Subcutaneous adipose tissue (tissue), 4 donors: ENCODE results near the gene FBXL4. TPM values are rescaled to one million over a fixed set of nuclear protein-coding genes. Genes with fewer than 3 reads are reported as not detected.

Experiments used
- total RNA-seq, 4 donors: library from RNA; depleted of rRNA; stranded (reverse); fragments of >200 nt; gene quantifications; one replicate each; pipeline ENCODE4 v1.1.0, GENCODE V29; 2016
- TF ChIP-seq, protein P1 (sequence below): fragments of 450-650 bp; IDR thresholded peaks from one replicate; pipeline ENCODE4 v1.5.1; 2016; ENCODE audit warnings: low read depth, mild to moderate bottlenecking, control low read depth, antibody characterized with exemption, moderate library complexity

The FBXL4 gene
- total RNA-seq, 4 donors from 2014 or later = 20.2 to 30.0 (median 24.3) TPM

GRCh38 chr6:98885330-98885729 is 62.4 kb downstream of the FBXL4 start:
- TF ChIP-seq, protein P1, sequence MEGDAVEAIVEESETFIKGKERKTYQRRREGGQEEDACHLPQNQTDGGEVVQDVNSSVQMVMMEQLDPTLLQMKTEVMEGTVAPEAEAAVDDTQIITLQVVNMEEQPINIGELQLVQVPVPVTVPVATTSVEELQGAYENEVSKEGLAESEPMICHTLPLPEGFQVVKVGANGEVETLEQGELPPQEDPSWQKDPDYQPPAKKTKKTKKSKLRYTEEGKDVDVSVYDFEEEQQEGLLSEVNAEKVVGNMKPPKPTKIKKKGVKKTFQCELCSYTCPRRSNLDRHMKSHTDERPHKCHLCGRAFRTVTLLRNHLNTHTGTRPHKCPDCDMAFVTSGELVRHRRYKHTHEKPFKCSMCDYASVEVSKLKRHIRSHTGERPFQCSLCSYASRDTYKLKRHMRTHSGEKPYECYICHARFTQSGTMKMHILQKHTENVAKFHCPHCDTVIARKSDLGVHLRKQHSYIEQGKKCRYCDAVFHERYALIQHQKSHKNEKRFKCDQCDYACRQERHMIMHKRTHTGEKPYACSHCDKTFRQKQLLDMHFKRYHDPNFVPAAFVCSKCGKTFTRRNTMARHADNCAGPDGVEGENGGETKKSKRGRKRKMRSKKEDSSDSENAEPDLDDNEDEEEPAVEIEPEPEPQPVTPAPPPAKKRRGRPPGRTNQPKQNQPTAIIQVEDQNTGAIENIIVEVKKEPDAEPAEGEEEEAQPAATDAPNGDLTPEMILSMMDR = no peak

- TF ChIP-seq, protein P1 = no peak
Measured at GRCh38 chr6:98880486-98880885, 67.3 kb downstream of the FBXL4 start.

DNA sequence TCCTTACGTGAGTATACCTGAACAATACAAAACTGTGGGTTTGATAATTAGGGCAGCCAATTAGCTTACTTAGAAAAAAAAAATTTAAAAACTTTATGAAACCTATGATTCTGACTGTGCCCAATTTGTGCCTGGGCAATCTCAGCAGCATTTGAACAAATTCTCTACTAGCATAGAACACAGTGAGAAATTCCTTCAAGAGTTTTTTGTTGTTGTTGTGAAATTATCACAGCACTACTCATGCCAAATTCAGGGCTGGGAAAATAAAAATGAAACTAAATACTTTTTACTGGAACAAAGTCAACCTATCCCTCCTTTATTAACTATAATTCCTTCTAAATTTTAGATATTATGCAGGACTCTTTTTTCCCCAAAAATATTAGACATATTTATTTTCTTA is 70.5 kb downstream of the FBXL4 start:
- TF ChIP-seq, protein P1 = no peak

GRCh38 chr6:98875375-98875774 is 72.4 kb downstream of the FBXL4 start:
- TF ChIP-seq, protein P1 = no peak

GRCh38 chr6:98871821-98872220 is 75.9 kb downstream of the FBXL4 start:
- TF ChIP-seq, protein P1 = no peak

DNA sequence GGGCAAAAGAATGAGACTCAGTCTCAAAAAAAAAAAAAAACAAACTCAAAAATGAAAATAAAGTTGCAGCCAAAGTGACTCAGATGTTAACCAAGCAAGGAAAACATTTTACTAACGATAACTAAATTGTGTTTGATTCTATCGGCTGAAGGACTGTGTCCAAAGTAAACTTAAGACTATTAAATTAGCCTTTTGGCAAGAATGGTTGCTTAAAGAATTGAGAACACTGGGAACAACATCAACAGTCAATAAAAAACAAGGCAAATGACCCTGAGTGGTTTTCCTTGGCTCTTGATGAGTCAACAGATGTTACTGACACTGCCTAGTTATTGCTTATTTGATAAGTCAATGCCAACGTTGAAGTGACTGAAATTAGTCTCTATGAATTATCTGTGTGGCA is 76.7 kb downstream of the FBXL4 start:
- TF ChIP-seq, protein P1 = no peak

- TF ChIP-seq, protein P1 = no peak
Measured at GRCh38 chr6:98864497-98864896, 83.2 kb downstream of the FBXL4 start.
